PFSK-1 (cell line): ENCODE measurements around the gene UBL4A.

Source experiments
- POLR2AphosphoS5 ChIP-seq: IDR thresholded peaks from 2 replicates; pipeline ENCODE4 v1.6.1; 2012; ENCODE audit warnings: low read depth, mild to moderate bottlenecking, control low read depth, low read length, moderate library complexity
- TAF1 ChIP-seq: IDR thresholded peaks from 2 replicates; pipeline ENCODE4 v1.6.1; 2012; ENCODE audit warnings: low read length, control low read depth, borderline replicate concordance; ENCODE audit not compliant: insufficient read depth

DNA sequence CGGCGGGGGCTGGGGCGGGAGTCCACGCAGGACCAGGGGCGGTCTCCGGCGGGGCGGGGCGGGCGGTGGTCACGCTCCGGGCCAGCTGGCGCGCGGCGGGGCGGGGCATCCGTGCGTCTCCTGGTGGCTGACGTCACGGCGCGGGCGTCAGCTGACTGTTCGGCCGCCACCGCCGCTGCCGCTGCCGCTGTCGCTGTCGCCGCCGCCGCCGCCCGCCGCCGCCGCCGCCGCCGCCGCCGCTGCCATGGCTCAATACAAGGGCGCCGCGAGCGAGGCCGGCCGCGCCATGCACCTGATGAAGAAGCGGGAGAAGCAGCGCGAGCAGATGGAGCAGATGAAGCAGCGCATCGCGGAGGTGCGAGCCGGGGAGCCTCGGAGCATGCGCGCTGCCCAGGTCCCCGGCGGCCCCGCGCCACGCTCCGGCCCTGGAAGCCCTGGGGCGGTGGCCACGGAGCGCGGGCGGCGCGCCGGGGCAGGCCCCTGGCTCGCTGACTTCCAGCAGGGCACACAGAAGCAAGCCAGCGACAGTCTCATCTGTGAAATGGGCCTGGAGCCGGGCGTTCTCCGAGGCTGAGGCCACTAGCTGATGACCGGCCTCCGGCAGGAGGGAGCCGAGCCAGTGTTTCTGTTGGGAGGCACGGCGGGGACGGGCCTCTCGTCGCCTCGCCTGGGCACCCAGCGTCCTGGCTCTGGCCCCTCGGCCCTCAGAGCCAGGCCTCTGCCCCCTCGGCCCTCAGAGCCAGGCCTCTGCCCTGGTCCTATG lies 42.2 kb downstream of the UBL4A start, which contains the start of gene FAM50A:
- TF ChIP-seq TAF1 (no peak), POLR2AphosphoS5 (no peak)
